Activated T-cell treated with anti-CD3 and anti-CD28 coated beads, Interleukin-2, amount 50 U/mL, for 24 hours (primary cell): ENCODE data around the gene C1QTNF7.
A peak's percentile ranks its signal among the peaks of the same experiment; 100 is the strongest.

Experiments
- DNase-seq: peaks from one replicate; pipeline ENCODE4 v3.0.0-alpha.2; 2020
- H3K27ac Mint-ChIP-seq: 2 replicates; pipeline ENCODE4 v1.8.0; 2020; ENCODE audit warnings: mild to moderate bottlenecking, mixed read lengths
- H3K27me3 Mint-ChIP-seq: 2 replicates; pipeline ENCODE4 v1.8.0; 2020; ENCODE audit warnings: mixed read lengths
- H3K36me3 Mint-ChIP-seq: 2 replicates; pipeline ENCODE4 v1.8.0; 2020; ENCODE audit warnings: low read depth, mixed read lengths
- H3K4me1 Mint-ChIP-seq: 2 replicates; pipeline ENCODE4 v1.8.0; 2020; ENCODE audit warnings: low read depth, mixed read lengths
- H3K4me3 Mint-ChIP-seq: 2 replicates; pipeline ENCODE4 v1.8.0; 2020; ENCODE audit warnings: mild to moderate bottlenecking, moderate library complexity, mixed read lengths
- H3K9me3 Mint-ChIP-seq: 2 replicates; pipeline ENCODE4 v1.8.0; 2020; ENCODE audit warnings: mixed read lengths

C1QTNF7 gene, protein sequence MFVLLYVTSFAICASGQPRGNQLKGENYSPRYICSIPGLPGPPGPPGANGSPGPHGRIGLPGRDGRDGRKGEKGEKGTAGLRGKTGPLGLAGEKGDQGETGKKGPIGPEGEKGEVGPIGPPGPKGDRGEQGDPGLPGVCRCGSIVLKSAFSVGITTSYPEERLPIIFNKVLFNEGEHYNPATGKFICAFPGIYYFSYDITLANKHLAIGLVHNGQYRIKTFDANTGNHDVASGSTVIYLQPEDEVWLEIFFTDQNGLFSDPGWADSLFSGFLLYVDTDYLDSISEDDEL

DNA sequence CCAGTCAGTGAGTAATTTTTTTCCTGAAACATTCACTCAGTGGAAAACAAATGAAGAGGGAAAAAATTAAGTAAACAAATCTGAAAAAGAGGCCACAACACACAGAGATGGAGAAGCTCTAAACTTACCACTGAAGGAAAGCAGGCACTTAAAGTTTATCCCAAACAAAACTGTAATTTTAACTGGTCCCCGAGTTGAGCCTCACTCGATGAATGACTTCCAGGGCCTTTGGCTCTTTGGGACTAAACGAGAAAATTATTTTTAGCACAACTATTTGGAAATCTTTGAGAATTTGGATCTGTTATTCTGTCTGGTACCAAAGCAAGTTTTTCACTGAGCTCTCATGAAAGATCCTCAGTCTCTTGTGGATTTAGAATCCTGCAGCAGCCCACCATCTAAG, at the start of gene C1QTNF7:
Gene C1QTNF7, plus strand, starts transcription at position 333 of the 400 bp plus-strand sequence. CDS start 7,711 bp downstream, outside the sequence.
- H3K9me3 Mint-ChIP-seq, result no peaks in the 10 kb centered on the region
- no peak for DNase-seq
- no peaks in the 10 kb centered on the region for H3K36me3 Mint-ChIP-seq
- peaks cover 35% of the 10 kb centered on the region for H3K4me1 Mint-ChIP-seq
- no peaks in the 10 kb centered on the region for H3K27me3 Mint-ChIP-seq
- no peak within 1 kb of the TSS for H3K27ac Mint-ChIP-seq
- H3K4me3 Mint-ChIP-seq, result no peak within 1 kb of the TSS

DNA sequence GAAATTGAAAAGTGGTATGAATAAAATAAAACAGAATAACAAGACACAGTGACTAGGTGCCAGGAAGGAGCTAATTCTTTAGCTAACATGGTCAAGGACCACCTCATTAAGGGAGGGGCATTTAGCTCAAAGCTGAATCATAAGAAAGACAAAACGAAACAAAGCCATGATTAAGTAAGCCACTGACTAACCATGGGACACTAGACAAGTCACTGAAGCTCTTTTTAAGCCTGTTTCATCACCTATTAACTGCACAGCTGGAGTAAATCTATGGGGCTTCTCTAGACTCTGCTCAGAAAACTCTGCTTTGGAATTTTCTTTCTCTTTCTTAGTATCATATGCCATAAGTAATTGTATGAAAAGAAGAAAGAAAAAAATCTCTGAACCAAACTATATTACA, 49.8 kb upstream of the C1QTNF7 start:
- DNase-seq, result no peak
- no peaks in the 10 kb centered on the region for H3K9me3 Mint-ChIP-seq
- H3K36me3 Mint-ChIP-seq, result no peaks in the 10 kb centered on the region
- no peak overlapping the region for H3K27ac Mint-ChIP-seq
- H3K27me3 Mint-ChIP-seq, result no peaks in the 10 kb centered on the region
- no peak overlapping the region for H3K4me3 Mint-ChIP-seq
- peaks cover 41% of the 10 kb centered on the region for H3K4me1 Mint-ChIP-seq

DNA sequence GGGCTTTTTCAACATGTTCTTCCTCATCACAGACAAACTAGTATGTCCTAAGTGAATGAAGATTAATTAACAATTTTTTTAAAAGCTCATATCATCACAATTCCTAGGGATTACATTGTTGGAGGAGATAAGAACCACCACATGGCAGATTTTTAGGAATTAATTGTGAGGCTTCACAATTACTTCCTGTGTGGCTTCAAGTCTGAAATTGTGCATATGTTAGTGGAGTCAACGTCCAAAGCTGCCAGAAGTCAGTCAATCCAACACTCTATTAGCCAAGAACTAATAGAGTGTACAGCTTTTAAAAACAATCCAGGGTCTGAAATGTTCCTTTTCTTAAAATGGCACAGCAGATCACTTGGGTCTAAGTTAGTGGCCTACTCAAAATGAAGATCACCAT, 49.3 kb upstream of the C1QTNF7 start:
- Mint-ChIP-seq H3K36me3 (no peaks in the 10 kb centered on the region), H3K4me3 (no peak overlapping the region), H3K27me3 (no peaks in the 10 kb centered on the region), H3K27ac (no peak overlapping the region), H3K4me1 (peaks cover 39% of the 10 kb centered on the region), H3K9me3 (no peaks in the 10 kb centered on the region)
- no peak for DNase-seq

DNA sequence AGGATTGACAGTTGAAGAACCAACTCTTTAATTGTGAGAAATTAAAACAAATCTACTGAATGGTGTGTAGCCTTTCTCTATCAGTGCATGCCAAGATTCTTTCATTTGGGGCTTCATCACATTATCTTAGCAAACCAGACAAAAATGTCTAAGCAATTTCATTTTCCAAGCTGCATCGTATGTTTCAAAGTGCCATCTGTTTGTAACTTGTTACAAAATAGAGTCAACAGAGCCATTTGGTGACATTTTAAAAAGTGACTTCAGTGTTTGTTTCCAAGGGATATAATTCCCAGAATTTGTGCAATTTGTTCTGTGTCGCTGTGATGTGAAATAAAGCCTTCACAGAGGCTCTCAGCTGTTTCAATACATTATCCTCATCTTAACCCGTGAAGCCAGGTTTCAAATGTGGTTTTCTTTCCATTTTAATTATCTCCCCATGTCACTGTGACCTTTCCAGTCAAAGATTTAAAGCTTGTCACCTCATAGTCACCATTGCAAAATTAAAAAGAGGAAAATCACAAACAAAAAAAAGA, 46.0 kb upstream of the C1QTNF7 start:
- H3K36me3 Mint-ChIP-seq, result no peaks in the 10 kb centered on the region
- no peaks in the 10 kb centered on the region for H3K9me3 Mint-ChIP-seq
- H3K4me3 Mint-ChIP-seq, result no peak overlapping the region
- peaks cover 17% of the 10 kb centered on the region for H3K4me1 Mint-ChIP-seq
- no peaks in the 10 kb centered on the region for H3K27me3 Mint-ChIP-seq
- no peak for DNase-seq
- no peak overlapping the region for H3K27ac Mint-ChIP-seq

DNA sequence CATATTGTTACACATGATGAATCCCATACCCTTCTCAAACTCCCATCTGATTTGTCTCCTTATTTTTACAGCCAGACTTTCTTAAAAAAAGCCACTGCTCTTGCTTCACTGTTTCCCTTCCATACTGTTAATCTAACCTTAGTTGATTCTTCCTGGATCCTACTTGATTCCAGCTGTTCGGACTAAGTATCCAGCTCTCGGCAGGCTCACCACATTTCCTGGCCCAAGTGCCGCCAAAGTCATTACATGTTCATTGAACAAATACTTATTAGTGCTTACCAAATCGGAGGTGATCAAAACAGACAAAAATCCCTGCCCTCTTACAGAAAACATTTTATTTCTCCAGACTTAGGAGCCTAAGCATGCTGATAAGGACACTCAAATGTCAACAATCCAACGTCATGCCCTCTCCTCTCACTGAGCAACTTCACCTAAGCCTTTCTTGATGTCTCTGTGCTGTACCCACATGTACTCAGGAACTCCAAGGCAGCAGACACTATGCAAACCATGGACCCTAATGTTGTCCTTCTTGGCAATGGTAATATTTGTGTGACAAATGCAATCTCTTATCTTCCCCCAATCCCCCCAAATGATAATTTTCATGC, 45.1 kb upstream of the C1QTNF7 start:
- Mint-ChIP-seq H3K9me3 (no peaks in the 10 kb centered on the region), H3K36me3 (no peaks in the 10 kb centered on the region), H3K27me3 (no peaks in the 10 kb centered on the region), H3K4me3 (no peak overlapping the region), H3K27ac (no peak overlapping the region), H3K4me1 (peaks cover 10% of the 10 kb centered on the region)
- DNase-seq, result no peak

DNA sequence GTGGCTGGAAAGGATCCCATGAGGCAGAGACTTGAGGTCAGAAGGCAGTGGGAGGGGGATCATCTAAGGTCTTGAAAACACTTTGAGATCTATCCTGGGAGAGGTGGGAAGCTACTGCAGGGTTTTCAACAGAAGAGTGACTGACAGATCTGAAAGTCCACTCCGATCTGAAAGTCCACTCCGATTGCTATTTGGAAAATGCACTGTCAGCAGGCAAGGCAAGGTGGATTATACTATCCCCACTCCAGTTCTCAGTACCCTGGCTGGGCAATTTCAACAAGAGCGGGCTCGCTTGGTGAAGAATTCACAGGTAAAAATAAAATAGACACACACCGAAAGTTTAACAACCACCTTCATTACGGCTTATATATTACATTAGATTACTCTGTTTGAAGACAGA, 42.3 kb upstream of the C1QTNF7 start:
- DNase-seq, result no peak
- Mint-ChIP-seq H3K27me3 (no peaks in the 10 kb centered on the region), H3K27ac (no peak overlapping the region), H3K36me3 (no peaks in the 10 kb centered on the region), H3K9me3 (no peaks in the 10 kb centered on the region), H3K4me1 (no peaks in the 10 kb centered on the region), H3K4me3 (no peak overlapping the region)

DNA sequence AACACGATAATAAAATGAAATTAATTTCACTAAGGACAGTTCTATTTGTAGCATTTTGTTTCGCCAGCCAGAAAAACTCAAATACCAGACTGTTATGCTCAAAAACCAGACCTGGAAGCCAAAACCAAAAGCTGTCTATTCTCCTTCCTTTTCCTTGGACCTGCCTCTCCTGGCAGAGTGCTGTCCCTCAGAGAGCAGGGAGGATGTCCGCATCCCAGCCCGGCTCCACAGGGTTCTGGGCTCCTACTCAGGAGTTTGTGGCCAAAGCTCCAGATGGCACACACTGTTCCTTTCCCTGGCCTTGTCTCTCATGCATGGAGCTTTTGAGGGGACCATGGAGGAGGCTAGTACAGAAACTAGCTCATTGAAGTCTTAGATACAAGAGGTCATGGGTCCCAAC, 41.9 kb upstream of the C1QTNF7 start:
- Mint-ChIP-seq H3K27me3 (no peaks in the 10 kb centered on the region), H3K36me3 (no peaks in the 10 kb centered on the region), H3K27ac (no peak overlapping the region), H3K9me3 (no peaks in the 10 kb centered on the region), H3K4me1 (no peaks in the 10 kb centered on the region), H3K4me3 (no peak overlapping the region)
- no peak for DNase-seq

DNA sequence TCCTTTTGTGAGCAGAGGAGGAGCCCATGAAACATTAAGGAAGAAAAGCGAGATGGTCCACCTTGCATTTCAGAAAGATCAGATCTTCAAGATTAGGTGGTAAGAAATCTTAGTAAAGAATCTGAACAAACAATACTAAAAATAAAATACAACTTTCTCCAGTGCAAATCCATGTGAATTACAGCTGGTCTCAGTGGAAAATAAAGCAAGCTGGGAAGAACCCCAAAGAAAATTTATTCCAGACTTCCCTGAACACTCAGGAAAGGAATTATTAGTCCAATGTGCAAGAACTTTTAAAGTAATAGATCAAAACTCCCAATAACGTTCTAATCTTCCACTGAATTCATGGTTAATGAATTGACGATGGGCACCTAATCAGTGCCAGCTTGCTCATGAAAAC, 37.3 kb upstream of the C1QTNF7 start:
- H3K4me3 Mint-ChIP-seq, result no peak overlapping the region
- no peaks in the 10 kb centered on the region for H3K27me3 Mint-ChIP-seq
- H3K27ac Mint-ChIP-seq, result no peak overlapping the region
- DNase-seq, result no peak
- H3K9me3 Mint-ChIP-seq, result no peaks in the 10 kb centered on the region
- no peaks in the 10 kb centered on the region for H3K36me3 Mint-ChIP-seq
- no peaks in the 10 kb centered on the region for H3K4me1 Mint-ChIP-seq

DNA sequence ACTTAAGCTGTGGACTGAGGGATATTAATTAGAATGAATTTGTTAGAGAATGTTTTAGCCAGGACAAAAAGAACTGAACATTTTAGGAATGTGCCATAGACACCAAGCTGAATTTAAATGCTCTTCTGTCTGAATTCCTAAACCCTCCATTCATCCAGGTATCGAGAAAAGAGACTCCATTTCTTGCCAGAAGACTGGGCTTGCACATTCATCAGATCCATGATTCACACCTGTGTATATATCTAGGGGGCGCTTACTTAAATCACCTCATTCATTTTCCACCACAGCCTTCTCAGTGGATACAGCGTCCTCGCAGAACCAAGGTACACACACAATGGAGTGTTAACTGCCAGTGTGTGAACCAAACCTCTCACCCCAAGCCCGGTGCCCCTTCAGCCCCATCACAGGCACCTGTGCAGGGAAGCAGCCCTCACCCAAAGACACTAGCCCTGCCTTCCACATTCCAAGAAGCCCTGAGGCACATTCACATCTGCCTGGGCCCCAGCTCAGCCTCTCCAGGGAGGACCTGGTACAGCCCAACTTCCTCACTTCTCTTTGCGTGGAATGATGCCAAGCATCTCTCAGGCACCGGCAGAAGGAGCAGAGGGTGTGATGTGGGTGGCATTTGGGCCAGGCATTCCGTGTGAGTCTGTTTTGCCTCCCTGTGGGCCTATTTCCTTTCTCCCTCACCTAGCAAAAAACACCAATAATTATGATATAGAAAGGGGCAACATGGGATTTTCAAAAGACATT, 35.6 kb upstream of the C1QTNF7 start:
- H3K36me3 Mint-ChIP-seq, result no peaks in the 10 kb centered on the region
- no peak overlapping the region for H3K27ac Mint-ChIP-seq

DNA sequence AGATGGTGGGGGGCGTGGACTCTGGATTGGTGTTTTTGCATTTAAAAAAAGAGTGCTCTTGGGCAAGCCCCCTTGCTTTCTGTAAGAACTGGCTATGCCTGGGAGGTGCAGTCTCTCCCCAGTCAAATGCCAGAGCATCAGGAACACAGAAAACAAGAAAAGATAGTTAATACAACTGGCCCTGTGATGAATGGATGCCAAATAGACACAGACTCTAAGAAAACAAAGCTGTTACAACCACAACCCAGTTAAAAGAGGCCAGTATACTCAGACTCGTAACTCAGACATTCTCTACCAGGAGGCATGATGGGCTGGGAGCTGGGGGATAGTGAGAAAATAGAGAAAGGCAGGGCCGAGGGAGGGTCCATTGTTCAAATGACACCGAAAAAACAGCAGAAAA, 32.5 kb upstream of the C1QTNF7 start:
- Mint-ChIP-seq H3K4me1 (peaks cover 16% of the 10 kb centered on the region), H3K9me3 (no peaks in the 10 kb centered on the region), H3K27me3 (no peaks in the 10 kb centered on the region), H3K36me3 (no peaks in the 10 kb centered on the region), H3K4me3 (no peak overlapping the region), H3K27ac (no peak overlapping the region)
- DNase-seq, result no peak

More for the DNA sequence above, 35.6 kb upstream of the C1QTNF7 start:
- H3K4me1 Mint-ChIP-seq, result peaks cover 1% of the 10 kb centered on the region
- H3K9me3 Mint-ChIP-seq, result no peaks in the 10 kb centered on the region
- H3K4me3 Mint-ChIP-seq, result no peak overlapping the region
- no peak for DNase-seq
- no peaks in the 10 kb centered on the region for H3K27me3 Mint-ChIP-seq

DNA sequence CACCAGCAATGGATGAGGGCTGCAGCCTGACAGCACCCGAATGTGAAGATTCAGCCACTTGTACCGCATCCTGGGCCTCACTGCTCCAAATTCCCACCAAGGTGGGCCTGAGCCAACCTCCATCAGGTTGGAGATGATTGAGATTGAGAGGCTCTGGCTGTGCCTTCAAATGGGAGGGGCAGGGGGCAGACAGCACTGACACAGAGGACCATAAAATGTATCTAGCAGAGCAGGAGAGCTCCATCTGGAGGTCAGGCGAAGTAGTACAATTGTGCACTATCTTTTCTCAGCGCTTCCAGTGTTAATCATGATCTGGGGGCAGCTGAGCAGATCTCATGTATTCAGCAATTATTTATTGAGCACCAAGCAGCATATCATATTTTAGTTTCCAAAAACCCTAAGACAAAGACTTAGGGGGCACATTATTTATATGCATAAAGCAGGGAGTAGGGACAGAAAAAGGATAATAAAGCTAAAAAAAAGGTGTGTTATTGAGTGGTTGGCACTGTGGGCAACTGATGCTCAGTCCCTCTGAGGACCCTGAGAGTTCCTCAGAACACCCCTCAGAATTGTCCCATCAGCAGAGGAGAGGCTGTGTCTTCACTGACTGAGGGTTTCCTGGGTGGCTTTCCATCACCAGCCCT, 31.6 kb upstream of the C1QTNF7 start:
- peak; percentile 56 for DNase-seq
- Mint-ChIP-seq H3K4me1 (peaks cover 26% of the 10 kb centered on the region), H3K27me3 (no peaks in the 10 kb centered on the region), H3K9me3 (no peaks in the 10 kb centered on the region), H3K4me3 (no peak overlapping the region), H3K27ac (no peak overlapping the region), H3K36me3 (no peaks in the 10 kb centered on the region)

DNA sequence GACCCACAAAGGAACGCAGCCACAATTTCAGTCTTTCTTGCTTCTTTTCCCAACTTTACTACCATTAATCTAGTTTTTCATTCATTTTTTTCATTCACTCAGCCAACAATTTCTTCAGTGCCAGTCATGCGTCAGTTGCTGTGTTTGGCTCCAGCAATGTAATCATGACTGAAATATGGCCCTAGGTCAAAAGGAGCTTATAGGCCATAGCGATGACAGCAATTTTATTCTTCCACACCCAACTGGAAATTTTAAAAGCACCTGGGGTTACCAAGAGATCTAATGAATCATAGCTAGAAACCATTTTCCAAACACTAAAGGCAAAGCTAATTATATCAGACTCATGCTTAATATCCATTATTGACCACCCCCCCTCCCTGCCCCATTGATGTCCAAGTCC, 29.8 kb upstream of the C1QTNF7 start:
- no peak for DNase-seq
- Mint-ChIP-seq H3K27me3 (no peaks in the 10 kb centered on the region), H3K4me3 (no peak overlapping the region), H3K4me1 (peaks cover 39% of the 10 kb centered on the region), H3K9me3 (no peaks in the 10 kb centered on the region), H3K36me3 (no peaks in the 10 kb centered on the region), H3K27ac (no peak overlapping the region)

DNA sequence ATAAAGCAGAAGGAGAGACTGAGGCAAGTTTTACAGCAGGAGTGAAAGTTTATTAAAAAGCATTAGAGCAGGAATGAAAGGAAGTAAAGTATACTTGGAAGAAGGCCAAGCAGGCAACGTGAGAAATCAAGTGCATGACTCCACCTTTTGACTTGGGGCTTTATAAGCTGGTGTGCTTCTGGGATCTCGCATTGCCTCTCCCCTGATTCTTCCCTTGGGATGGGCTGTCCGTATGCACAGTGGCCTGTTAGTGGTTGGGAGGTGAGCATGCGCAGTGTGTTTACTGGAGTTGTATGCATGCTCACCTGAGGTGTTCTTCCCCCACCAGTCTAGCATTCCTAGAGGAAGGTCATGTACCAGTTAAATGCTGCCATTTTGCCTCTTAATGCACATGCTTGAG, 29.1 kb upstream of the C1QTNF7 start:
- H3K27ac Mint-ChIP-seq, result no peak overlapping the region
- H3K36me3 Mint-ChIP-seq, result no peaks in the 10 kb centered on the region
- no peaks in the 10 kb centered on the region for H3K27me3 Mint-ChIP-seq
- DNase-seq, result no peak
- H3K9me3 Mint-ChIP-seq, result no peaks in the 10 kb centered on the region
- peaks cover 41% of the 10 kb centered on the region for H3K4me1 Mint-ChIP-seq
- no peak overlapping the region for H3K4me3 Mint-ChIP-seq

DNA sequence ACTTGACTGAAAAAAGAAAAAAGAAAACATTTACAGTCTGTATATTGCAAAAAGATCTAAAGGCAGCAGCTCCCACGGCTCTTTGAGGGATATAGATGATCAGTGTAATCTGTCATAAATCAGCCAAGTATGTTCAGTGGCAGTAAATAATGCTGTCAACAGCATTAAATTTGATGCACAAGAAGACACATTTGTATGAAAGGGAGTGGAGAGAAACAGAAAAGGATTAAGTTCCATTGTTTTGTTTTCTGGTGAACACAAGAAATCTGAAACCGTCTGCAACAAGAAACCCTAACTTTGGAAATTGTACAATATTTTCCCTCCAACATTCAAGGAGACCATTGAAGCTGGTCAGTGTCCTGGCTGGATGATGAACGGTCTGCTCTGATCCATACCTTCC, 27.6 kb upstream of the C1QTNF7 start:
- H3K4me3 Mint-ChIP-seq, result no peak overlapping the region

More for the DNA sequence above, 27.6 kb upstream of the C1QTNF7 start:
- no peaks in the 10 kb centered on the region for H3K27me3 Mint-ChIP-seq
- no peaks in the 10 kb centered on the region for H3K36me3 Mint-ChIP-seq
- no peaks in the 10 kb centered on the region for H3K9me3 Mint-ChIP-seq
- DNase-seq, result no peak
- H3K4me1 Mint-ChIP-seq, result peaks cover 42% of the 10 kb centered on the region
- H3K27ac Mint-ChIP-seq, result no peak overlapping the region
